H1 (cell line): Measurements from ENCODE around the gene TMEM117. TPM values are rescaled to one million over a fixed set of nuclear protein-coding genes. Genes with fewer than 3 reads are reported as not detected.

Experiments
- CTCF ChIA-PET: fragments of 300-600 bp; sonication (Branson Sonifier 250); formaldehyde crosslinking; loops from one replicate; lab custom pipeline; 2021; ENCODE audit not compliant: partially characterized antibody; lab: Charles Lee
- POLR2A ChIA-PET: fragments of 300-600 bp; sonication (Branson Sonifier 250); formaldehyde crosslinking; loops from one replicate; lab custom pipeline; 2021; ENCODE audit warnings: inconsistent platforms; ENCODE audit not compliant: partially characterized antibody; lab: Charles Lee
- DNase-seq, 2 experiments: peaks; one replicate each; pipeline versions ENCODE4 v3.0.0 to v3.0.0-alpha.2; 2010 to 2022; ENCODE audit warnings: low spot score in 2 of 2, low read depth in 1 of 2, mixed read lengths in 1 of 2
- FAIRE-seq: peaks from 2 replicates; lab custom pipeline; 2011; peaks lifted over from hg19 to GRCh38; lab: Jason Lieb, UNC
- H2AFZ ChIP-seq: 2 replicates; pipeline ENCODE4 v1.8.1; 2012; ENCODE audit warnings: low read length, inconsistent platforms
- H2AK5ac ChIP-seq: 2 replicates; pipeline ENCODE4 v1.6.1; 2013; ENCODE audit warnings: low read depth, low read length
- H2BK120ac ChIP-seq: replicated peaks from 2 replicates; pipeline ENCODE3; 2013; ENCODE audit warnings: low read depth, low read length, inconsistent platforms
- H2BK12ac ChIP-seq: 2 replicates; pipeline ENCODE4 v1.6.1; 2013; ENCODE audit warnings: low read depth, low read length
- H2BK15ac ChIP-seq: 2 replicates; pipeline ENCODE4 v1.6.1; 2013; ENCODE audit warnings: low read length
- H2BK20ac ChIP-seq: 2 replicates; pipeline ENCODE4 v1.6.1; 2013; ENCODE audit warnings: low read length
- H2BK5ac ChIP-seq: 2 replicates; pipeline ENCODE4 v1.6.1; 2013; ENCODE audit warnings: low read depth, low read length
- H3K14ac ChIP-seq: 2 replicates; pipeline ENCODE4 v1.6.1; 2013; ENCODE audit warnings: inconsistent platforms; ENCODE audit not compliant: insufficient read length
- H3K18ac ChIP-seq: 2 replicates; pipeline ENCODE4 v1.6.1; 2013; ENCODE audit warnings: low read length; ENCODE audit errors: extremely low read depth
- H3K23ac ChIP-seq: 2 replicates; pipeline ENCODE4 v1.6.1; 2013; ENCODE audit warnings: inconsistent platforms; ENCODE audit not compliant: insufficient read length
- H3K23me2 ChIP-seq: 2 replicates; pipeline ENCODE4 v1.6.1; 2013; ENCODE audit warnings: low read depth, low read length
- H3K27ac ChIP-seq: 2 replicates; pipeline ENCODE4 v1.6.1; 2011; ENCODE audit warnings: low read depth, low read length, inconsistent platforms
- H3K27me3 ChIP-seq, 4 experiments: replicated peaks in 1 of 4; 1 replicate in 1 of 4; 2 replicates in 3 of 4; pipeline versions ENCODE4 v1.6.1 to v1.8.1; 2011 to 2013; ENCODE audit warnings: low read length in 3 of 4, mild to moderate bottlenecking in 3 of 4, inconsistent platforms in 2 of 4, mixed read lengths in 2 of 4, moderate library complexity in 1 of 4; ENCODE audit not compliant: control insufficient read depth in 3 of 4, insufficient read depth in 3 of 4; ENCODE audit errors: extremely low read depth in 1 of 4
- H3K36me3 ChIP-seq, 4 experiments: 2 replicates each; pipeline versions ENCODE4 v1.6.1 to v1.8.1; 2011 to 2013; ENCODE audit warnings: mild to moderate bottlenecking in 4 of 4, low read length in 3 of 4, moderate library complexity in 2 of 4, control low read depth in 1 of 4, inconsistent platforms in 1 of 4; ENCODE audit not compliant: insufficient read depth in 4 of 4, control insufficient read depth in 2 of 4
- H3K4ac ChIP-seq: replicated peaks from 2 replicates; pipeline ENCODE3; 2013; ENCODE audit warnings: low read length, low read depth, mixed read lengths, inconsistent platforms; ENCODE audit not compliant: insufficient read length
- H3K4me1 ChIP-seq, 4 experiments: replicated peaks in 1 of 4; 1 replicate in 1 of 4; 2 replicates in 3 of 4; pipeline versions ENCODE4 v1.6.1 to v1.8.1; 2011 to 2013; ENCODE audit warnings: low read length in 3 of 4, inconsistent platforms in 2 of 4, mixed read lengths in 1 of 4; ENCODE audit not compliant: insufficient read depth in 4 of 4, control insufficient read depth in 3 of 4
- H3K4me2 ChIP-seq, 2 experiments: 2 replicates each; pipeline versions ENCODE4 v1.6.1 to v1.8.1; 2011 to 2013; ENCODE audit warnings: low read depth in 2 of 2, low read length in 2 of 2, control low read depth in 1 of 2, inconsistent platforms in 1 of 2, mild to moderate bottlenecking in 1 of 2; ENCODE audit not compliant: insufficient read depth in 1 of 2
- H3K4me3 ChIP-seq, 4 experiments: fragments of 200-600, 300-600 bp in 1 of 4; sonication (generic), shearing (Covaris generic), sonication (Bioruptor Twin) in 1 of 4; 2 replicates each; pipeline versions ENCODE4 v1.5.1 to v1.8.1; 2011 to 2016; ENCODE audit warnings: low read length in 4 of 4, low read depth in 3 of 4, control low read depth in 2 of 4, inconsistent platforms in 2 of 4, mild to moderate bottlenecking in 2 of 4, mixed read lengths in 1 of 4, moderate library complexity in 1 of 4; ENCODE audit not compliant: insufficient read depth in 2 of 4; ENCODE audit errors: extremely low read depth in 1 of 4
- H3K56ac ChIP-seq: replicated peaks from 2 replicates; pipeline ENCODE3; 2013; ENCODE audit warnings: low read depth, mild to moderate bottlenecking, mixed read lengths, low read length, inconsistent platforms; ENCODE audit not compliant: insufficient read length
- H3K79me1 ChIP-seq: 2 replicates; pipeline ENCODE4 v1.6.1; 2013; ENCODE audit warnings: low read depth, low read length, control low read depth
- H3K79me2 ChIP-seq, 2 experiments: 2 replicates each; pipeline versions ENCODE4 v1.6.1 to v1.8.1; 2012 to 2013; ENCODE audit warnings: low read length in 2 of 2, mild to moderate bottlenecking in 2 of 2, inconsistent platforms in 1 of 2; ENCODE audit not compliant: insufficient read depth in 2 of 2, control insufficient read depth in 1 of 2
- H3K9ac ChIP-seq, 4 experiments: replicated peaks in 1 of 4; 1 replicate in 1 of 4; 2 replicates in 3 of 4; pipeline versions ENCODE4 v1.6.1 to v1.8.1; 2011 to 2013; ENCODE audit warnings: low read depth in 3 of 4, low read length in 3 of 4, control low read depth in 2 of 4, mild to moderate bottlenecking in 2 of 4, moderate library complexity in 2 of 4, inconsistent platforms in 1 of 4; ENCODE audit errors: extremely low read depth in 1 of 4
- H3K9me3 ChIP-seq, 2 experiments: 2 replicates each; pipeline versions ENCODE4 v1.6.1 to v1.8.1; 2012 to 2013; ENCODE audit warnings: mild to moderate bottlenecking in 2 of 2, moderate library complexity in 2 of 2, control low read depth in 1 of 2, inconsistent platforms in 1 of 2, low read depth in 1 of 2, low read length in 1 of 2, mixed read lengths in 1 of 2; ENCODE audit not compliant: insufficient read depth in 2 of 2
- H4K20me1 ChIP-seq, 2 experiments: replicated peaks in 1 of 2; 2 replicates each; pipeline versions ENCODE3 to v1.8.1; 2011 to 2013; ENCODE audit warnings: inconsistent platforms in 2 of 2, low read length in 2 of 2, mild to moderate bottlenecking in 1 of 2; ENCODE audit not compliant: insufficient read depth in 2 of 2, control insufficient read depth in 1 of 2
- H4K5ac ChIP-seq: 2 replicates; pipeline ENCODE4 v1.6.1; 2013; ENCODE audit warnings: low read length, low read depth, mixed read lengths, inconsistent platforms; ENCODE audit not compliant: insufficient read length
- H4K8ac ChIP-seq: 2 replicates; pipeline ENCODE4 v1.8.0; 2013; ENCODE audit warnings: mild to moderate bottlenecking, moderate library complexity, low read length, inconsistent platforms; ENCODE audit not compliant: insufficient read depth; ENCODE audit errors: extremely low read depth
- H4K91ac ChIP-seq: replicated peaks from 2 replicates; pipeline ENCODE3; 2013; ENCODE audit warnings: low read length, mixed read lengths, inconsistent platforms; ENCODE audit not compliant: insufficient read length
- BACH1 ChIP-seq: IDR thresholded peaks from 2 replicates; pipeline ENCODE4 v1.6.1; 2012; ENCODE audit warnings: low read length, improper control_type of control experiment
- BCL11A ChIP-seq, 2 experiments: IDR thresholded peaks; one replicate each; pipeline ENCODE4 v1.6.1; 2011; ENCODE audit warnings: low read depth in 2 of 2, low read length in 2 of 2, mild to moderate bottlenecking in 2 of 2
- CTBP2 ChIP-seq: IDR thresholded peaks from 2 replicates; pipeline ENCODE4 v1.7.0; 2011; ENCODE audit warnings: borderline replicate concordance, mild to moderate bottlenecking, moderate library complexity, mixed read lengths, low read length; ENCODE audit not compliant: insufficient read depth, insufficient read length
- FOSL1 ChIP-seq: IDR thresholded peaks from 2 replicates; pipeline ENCODE4 v1.6.1; 2011; ENCODE audit warnings: mild to moderate bottlenecking, low read depth, low read length, moderate library complexity; ENCODE audit not compliant: insufficient read depth
- KDM1A ChIP-seq: fragments of 200-600, 300-600 bp; sonication (generic); IDR thresholded peaks from 2 replicates; pipeline ENCODE4 v1.7.1; 2016; ENCODE audit warnings: mild to moderate bottlenecking, low read length, borderline replicate concordance
- NANOG ChIP-seq: IDR thresholded peaks from 2 replicates; pipeline ENCODE4 v1.6.1; 2011; ENCODE audit warnings: low read length, low read depth, mild to moderate bottlenecking, inconsistent platforms; ENCODE audit not compliant: insufficient read depth, poor library complexity, severe bottlenecking
- RAD21 ChIP-seq, 2 experiments: IDR thresholded peaks in 1 of 2; conservative IDR thresholded peaks in 1 of 2; 2 replicates each; pipeline ENCODE4 v1.6.1; 2011; ENCODE audit warnings: low read depth in 2 of 2, low read length in 2 of 2, improper control_type of control experiment in 1 of 2, inconsistent platforms in 1 of 2, mild to moderate bottlenecking in 1 of 2, moderate library complexity in 1 of 2
- TCF12 ChIP-seq: IDR thresholded peaks from 2 replicates; pipeline ENCODE4 v1.6.1; 2011; ENCODE audit warnings: low read depth, mild to moderate bottlenecking, low read length
- TEAD4 ChIP-seq: IDR thresholded peaks from 2 replicates; pipeline ENCODE4 v1.6.1; 2012; ENCODE audit warnings: low read depth, low read length, inconsistent platforms, mixed read lengths
- USF2 ChIP-seq: IDR thresholded peaks from 2 replicates; pipeline ENCODE4 v1.6.1; 2011; ENCODE audit warnings: low read length, improper control_type of control experiment
- ZNF274 ChIP-seq: IDR thresholded peaks from 2 replicates; pipeline ENCODE4 v1.7.0; 2012; ENCODE audit warnings: low read length, borderline replicate concordance; ENCODE audit errors: extremely low read depth
- WGBS, 2 experiments: shearing (Covaris generic) in 1 of 2; methylation state at CpG; one replicate each; pipeline versions ENCODE4 v1.1.6 to v1.1.7; 2013 to 2015; ENCODE audit warnings: low lambda C conversion rate in 2 of 2, mixed read lengths in 2 of 2, inconsistent platforms in 1 of 2, low coverage in 1 of 2, missing lambda C conversion rate in 1 of 2; ENCODE audit not compliant: insufficient replicate concordance in 2 of 2, insufficient coverage in 1 of 2, insufficient read length in 1 of 2; ENCODE audit errors: extremely low coverage in 1 of 2, missing lambda C conversion rate in 1 of 2; 5-methylcytosine and 5-hydroxymethylcytosine counted together
- polyA plus RNA-seq, 7 experiments: library from polyadenylated mRNA; depleted of rRNA in 3 of 7; stranded (reverse) in 5 of 7; unstranded in 2 of 7; fragments of >200 nt in 5 of 7; fragments of 200-250 nt in 2 of 7; gene quantifications; 1 replicate in 5 of 7; 2 replicates in 1 of 7; 4 replicates in 1 of 7; pipeline versions ENCODE4 v1.2.1 to v1.2.3, GENCODE V29; 2011 to 2013; ENCODE audit warnings: missing spikeins in 2 of 7, mixed read lengths in 2 of 7
- total RNA-seq: library from RNA; stranded (reverse); fragmentation: NEBNext Ultra II Directional; extraction: Animal tissue kit (Norgen Biotek cat#: 25700); gene quantifications from 2 replicates; pipeline ENCODE4 v1.2.1, GENCODE V29; 2021

TMEM117 gene
- total and polyA plus RNA-seq, 2 of the 8 experiments (the other 6 are each of a cell fraction or from before 2014, with no cell fraction given): 0.80 to 1.4 TPM

DNA sequence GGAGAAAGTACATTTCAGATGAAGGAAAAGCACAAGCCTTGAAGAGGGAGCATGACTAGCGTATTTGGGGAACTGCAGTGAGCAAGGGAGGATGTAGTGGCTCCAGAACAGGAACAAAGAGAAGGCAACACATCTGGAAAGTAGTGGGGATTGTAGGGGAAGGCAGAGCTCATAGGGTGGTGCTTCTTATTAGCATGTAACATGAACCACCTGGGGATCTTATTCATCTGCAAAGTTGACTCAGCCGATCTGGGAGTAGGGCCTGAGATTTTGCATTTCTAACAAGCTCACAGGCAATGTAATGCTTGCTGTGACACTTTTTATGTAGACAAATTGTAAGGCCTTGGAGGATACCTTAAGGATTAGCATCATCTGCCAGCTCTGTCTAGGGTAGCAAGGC is 592.9 kb downstream of the TMEM117 start:
- Histone ChIP-seq H3K4ac (no peak overlapping the region), H2BK5ac (no peak overlapping the region), H3K27me3 (no peaks in the 10 kb centered on the region), H3K79me1 (no peaks in the 10 kb centered on the region), H3K79me2 (no peaks in the 10 kb centered on the region), H3K9me3 (no peaks in the 10 kb centered on the region), H2BK15ac (0 out of 2 replicates have a peak overlapping the region, but pooled peaks have one; percentile 37), H3K27ac (peak overlapping the region; percentile 16; the same call in 1 of the 2 replicates), H4K91ac (no peak overlapping the region), H2AFZ (0 out of 2 replicates have a peak overlapping the region, but pooled peaks have one; percentile 0), H3K36me3 (no peaks in the 10 kb centered on the region), H3K56ac (no peak overlapping the region), H2AK5ac (no peak overlapping the region), H4K8ac (no peak overlapping the region), H3K4me2 (peak overlapping the region; percentile 39 to 47), H3K18ac (no peak overlapping the region), H4K5ac (no peak overlapping the region), H2BK120ac (no peak overlapping the region), H3K9ac (no peak overlapping the region), H3K23me2 (no peaks in the 10 kb centered on the region), H3K4me1 (peaks cover 2 to 10% (median 8%) of the 10 kb centered on the region in 4 experiments; a peak in 6 of 7 replicates), H3K14ac (no peak overlapping the region), H3K4me3 (no peak overlapping the region; a peak in 1 of 8 replicates), H4K20me1 (no peaks in the 10 kb centered on the region), H2BK12ac (no peak overlapping the region), H2BK20ac (0 out of 2 replicates have a peak overlapping the region, but pooled peaks have one; percentile 24), H3K23ac (no peak overlapping the region)
- 0 out of 2 replicates have a peak, but pooled peaks have one; percentile 5 for TF ChIP-seq TCF12
- TF ChIP-seq CTBP2: no peak
- no peak for TF ChIP-seq ZNF274
- peak; percentile 66; the same call in 1 of the 2 replicates for TF ChIP-seq BACH1
- TF ChIP-seq TEAD4: 0 out of 2 replicates have a peak, but pooled peaks have one; percentile 23
- TF ChIP-seq KDM1A: no peak
- no peak for TF ChIP-seq BCL11A (IDR thresholded peaks at IDR 0.05; ENCODE audit: low read depth in 2 of 2, low read length in 2 of 2)
- no peak for TF ChIP-seq RAD21 (IDR thresholded peaks at IDR 0.05 in 1 of 2, conservative IDR thresholded peaks at IDR 0.05 in 1 of 2; ENCODE audit: low read depth in 2 of 2, low read length in 2 of 2)
- no peak for TF ChIP-seq FOSL1
- no peak for TF ChIP-seq USF2
- no peak for TF ChIP-seq NANOG
- 17% methylated on average over 2 of the region's 2 CpGs; no CpG with 5 or more reads in 1 of the 2 experiments for WGBS, 2 experiments
- peak; percentile 98 for FAIRE-seq
- POLR2A ChIA-PET: no interaction called here
- peak in 1 of 2 experiments; percentile 41 for DNase-seq
- CTCF ChIA-PET: interaction anchor here (1.0 kb wide), 1 partner anchor 962 kb away, joined by 3 read pairs; no protein-coding TSS in a partner anchor
